GM18520 (cell line): Measurements from ENCODE around the gene ABCF3.

Experiments
- ATAC-seq: cut with Tn5 transposase; IDR thresholded peaks from one replicate; pipeline ENCODE4 v1.9.1; 2021; ENCODE audit not compliant: unreplicated experiment

Gene ABCF3

DNA sequence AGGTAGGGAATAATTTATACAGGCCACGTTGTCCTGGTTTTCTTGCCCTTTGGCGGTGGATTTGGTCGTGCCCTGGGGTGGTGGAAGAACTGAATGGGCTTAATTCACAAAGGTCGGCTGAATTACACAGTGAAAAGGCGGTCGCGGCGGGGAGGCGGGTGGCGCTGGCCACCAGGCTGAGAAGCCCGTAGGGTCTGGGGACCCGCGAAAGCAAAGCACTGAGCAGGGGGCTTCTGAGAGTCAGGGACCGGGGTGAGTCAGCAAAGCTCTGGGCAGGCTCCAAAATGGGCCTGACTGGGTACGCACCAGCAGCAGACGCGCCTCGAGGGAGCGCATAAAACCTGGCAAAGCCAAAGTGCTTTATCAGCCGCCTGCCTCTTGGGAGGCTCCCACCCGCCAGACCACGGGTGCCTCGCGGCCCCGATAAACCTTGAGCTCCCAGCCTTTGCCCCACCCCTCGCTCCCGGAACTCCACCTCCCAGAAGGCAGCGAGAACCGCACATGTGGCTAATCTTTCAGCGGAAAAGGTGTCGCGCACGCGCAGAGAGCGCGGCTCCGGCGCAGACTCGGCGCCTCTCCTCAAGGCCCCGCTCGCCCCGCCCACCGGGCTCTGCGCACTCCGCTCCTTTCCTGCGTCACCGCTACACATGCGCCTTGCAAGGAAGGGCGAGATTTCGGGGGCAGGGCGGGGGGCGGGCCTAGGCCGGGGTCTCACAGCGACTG, 377 bp upstream of the ABCF3 start:
- ATAC-seq: peak; percentile 90

GRCh38 chr3:184186902-184187207, 856 bp downstream of the ABCF3 start:
- no peak for ATAC-seq

GRCh38 chr3:184188080-184188479, 2.1 kb downstream of the ABCF3 start:
- ATAC-seq: no peak

- ATAC-seq: no peak
These were observed 3.4 kb downstream of the ABCF3 start for GRCh38 chr3:184189421-184189820.

GRCh38 chr3:184192889-184193288, 6.9 kb downstream of the ABCF3 start:
- ATAC-seq: no peak

GRCh38 chr3:184193991-184194539, 8.1 kb downstream of the ABCF3 start:
- no peak for ATAC-seq

DNA sequence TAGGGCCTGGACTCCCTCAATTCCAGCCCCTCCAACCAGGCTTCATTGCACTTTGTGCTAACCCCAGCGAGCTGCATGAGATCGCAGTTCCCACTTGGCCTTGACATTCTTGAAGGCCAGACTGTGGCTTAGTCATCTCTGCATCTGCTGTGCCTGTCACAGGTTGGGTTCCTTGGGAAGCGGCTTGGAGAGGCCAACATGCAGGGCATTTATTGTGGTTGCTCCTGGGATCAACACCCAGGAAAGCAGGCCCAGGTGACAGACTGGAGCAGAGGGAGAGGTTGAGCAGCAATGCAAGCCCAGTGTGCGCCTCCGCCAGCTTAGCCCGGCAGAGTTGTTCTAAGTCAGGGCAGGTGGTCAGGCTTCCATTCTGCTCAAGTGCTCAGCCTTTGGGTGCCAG, 10.5 kb downstream of the ABCF3 start:
- ATAC-seq: no peak

DNA sequence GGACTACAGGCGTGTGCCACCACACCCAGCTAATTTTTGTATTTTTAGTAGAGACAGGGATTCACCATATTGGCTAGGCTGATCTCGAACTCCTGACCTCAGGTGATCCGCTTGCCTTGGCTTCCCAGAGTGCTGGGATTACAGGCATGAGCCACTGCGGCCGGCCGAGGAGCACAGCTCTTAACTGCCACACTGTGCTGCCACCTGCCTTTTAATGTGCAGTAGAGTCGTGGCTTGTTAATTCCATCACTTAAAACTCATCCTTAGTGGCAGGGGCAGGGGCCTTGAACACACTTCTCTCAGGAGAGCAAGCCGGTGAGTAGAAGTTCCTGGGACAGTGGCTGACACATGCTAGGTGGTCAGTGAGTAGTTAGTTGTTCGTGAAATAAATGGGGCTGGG, 12.5 kb downstream of the ABCF3 start:
- ATAC-seq: no peak

DNA sequence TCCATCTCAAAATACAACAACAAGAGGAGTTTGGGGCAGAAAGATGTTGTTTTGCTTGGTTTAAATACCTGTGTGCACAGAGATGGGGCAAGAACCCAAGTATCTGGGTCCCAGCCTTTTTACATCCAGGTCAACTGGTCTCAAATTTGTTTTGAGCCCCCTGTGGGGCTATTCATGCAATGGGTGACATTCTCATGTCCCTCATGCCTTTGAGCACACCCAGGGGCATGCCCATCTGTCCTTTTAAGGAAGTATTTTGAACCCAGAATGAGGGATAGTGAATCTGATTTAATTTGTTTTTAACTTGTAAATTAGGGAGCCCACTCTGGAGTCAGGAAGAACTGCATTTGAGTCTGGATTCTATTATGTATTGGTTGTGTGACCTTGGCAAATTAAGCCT, 14.8 kb downstream of the ABCF3 start:
- ATAC-seq: no peak

GRCh38 chr3:184203526-184203925, 17.5 kb downstream of the ABCF3 start:
- no peak for ATAC-seq

- ATAC-seq: no peak
These were observed 23.3 kb downstream of the ABCF3 start for GRCh38 chr3:184209146-184209923.

GRCh38 chr3:184211297-184211696, 25.3 kb downstream of the ABCF3 start:
- ATAC-seq: no peak

GRCh38 chr3:184211718-184212117, 25.7 kb downstream of the ABCF3 start:
- no peak for ATAC-seq

GRCh38 chr3:184218814-184219213, 32.8 kb downstream of the ABCF3 start:
- no peak for ATAC-seq

DNA sequence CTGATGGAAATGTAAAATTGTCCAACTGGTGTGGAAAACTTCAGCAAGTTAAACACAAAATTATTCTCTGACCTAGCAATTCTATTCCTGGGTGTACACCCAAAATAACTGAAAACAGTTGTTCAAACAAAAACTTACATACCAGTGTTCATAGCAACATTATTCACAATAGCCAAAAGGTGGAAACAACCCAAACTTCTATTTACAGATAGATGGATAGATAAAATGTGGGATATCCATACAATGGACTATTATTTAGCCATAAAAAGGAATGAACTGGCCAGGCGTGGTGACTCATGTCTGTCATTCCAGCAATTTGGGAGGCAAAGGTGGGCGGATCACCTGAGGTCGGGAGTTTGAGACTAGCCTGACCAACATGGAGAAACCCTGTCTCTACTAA, 36.5 kb downstream of the ABCF3 start:
- no peak for ATAC-seq

GRCh38 chr3:184223946-184224345, 37.9 kb downstream of the ABCF3 start:
- ATAC-seq: no peak

DNA sequence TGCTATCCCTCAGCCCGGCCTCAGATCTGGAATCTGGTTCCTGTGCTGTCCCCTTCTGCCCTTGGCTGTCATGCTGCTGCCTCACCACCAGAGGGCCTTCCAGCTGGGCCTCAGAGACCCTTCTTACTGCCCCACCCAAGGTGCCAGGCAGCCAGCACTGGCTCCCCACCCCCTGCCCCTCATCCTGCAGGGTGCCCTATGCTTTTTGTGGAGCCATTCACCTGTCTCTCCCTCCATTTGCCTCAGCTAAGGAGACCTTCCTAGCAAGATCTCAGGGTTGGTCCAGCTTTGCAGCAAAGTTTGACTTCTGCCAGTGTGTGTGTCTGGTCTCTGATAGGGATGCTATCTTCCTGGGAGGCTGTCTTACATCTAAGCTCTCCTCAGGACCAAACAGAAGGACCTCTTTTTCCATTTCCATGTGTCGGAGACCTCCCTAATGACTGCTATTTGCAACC, 41.5 kb downstream of the ABCF3 start:
- ATAC-seq: no peak

- ATAC-seq: no peak
These were observed 42.6 kb downstream of the ABCF3 start for GRCh38 chr3:184228376-184229137.

GRCh38 chr3:184229394-184230080, 43.5 kb downstream of the ABCF3 start, which contains the start of gene VWA5B2:
Gene VWA5B2 (plus strand): TSS chr3:184229585. CDS start chr3:184230529, 944 bp downstream.
- ATAC-seq: peak; percentile 51

- no peak for ATAC-seq
These were observed 44.1 kb downstream of the ABCF3 start for GRCh38 chr3:184230081-184230602.
